Activated naive CD8-positive, alpha-beta T cell treated with anti-CD3 and anti-CD28 coated beads for 36 hours (primary cell): ENCODE measurements around the gene TJP3. TPM values are rescaled to one million over a fixed set of nuclear protein-coding genes. Genes with fewer than 3 reads are reported as not detected.
A peak's percentile ranks its signal among the peaks of the same experiment; 100 is the strongest.

ENCODE experiments used
- DNase-seq: peaks from one replicate; pipeline ENCODE4 v3.0.0; 2021
- H3K27ac Mint-ChIP-seq: one replicate; pipeline ENCODE4 v1.8.0; 2022; ENCODE audit warnings: mild to moderate bottlenecking, moderate library complexity, mixed read lengths
- H3K27me3 Mint-ChIP-seq: one replicate; pipeline ENCODE4 v1.8.0; 2022; ENCODE audit warnings: mild to moderate bottlenecking, mixed read lengths
- H3K36me3 Mint-ChIP-seq: one replicate; pipeline ENCODE4 v1.8.0; 2021; ENCODE audit warnings: mild to moderate bottlenecking, mixed read lengths
- H3K4me1 Mint-ChIP-seq: one replicate; pipeline ENCODE4 v1.8.0; 2021; ENCODE audit warnings: mixed read lengths
- H3K4me3 Mint-ChIP-seq: one replicate; pipeline ENCODE4 v1.8.0; 2022; ENCODE audit warnings: mild to moderate bottlenecking, moderate library complexity, mixed read lengths
- H3K9me3 Mint-ChIP-seq: one replicate; pipeline ENCODE4 v1.8.0; 2022; ENCODE audit warnings: mixed read lengths
- total RNA-seq, 2 experiments: library from RNA; stranded (reverse); gene quantifications; one replicate each; pipeline ENCODE4 v1.2.3, GENCODE V29; 2021

The TJP3 gene
- total RNA-seq, 2 experiments from 2014 or later: 0.24 to 0.39 TPM

DNA sequence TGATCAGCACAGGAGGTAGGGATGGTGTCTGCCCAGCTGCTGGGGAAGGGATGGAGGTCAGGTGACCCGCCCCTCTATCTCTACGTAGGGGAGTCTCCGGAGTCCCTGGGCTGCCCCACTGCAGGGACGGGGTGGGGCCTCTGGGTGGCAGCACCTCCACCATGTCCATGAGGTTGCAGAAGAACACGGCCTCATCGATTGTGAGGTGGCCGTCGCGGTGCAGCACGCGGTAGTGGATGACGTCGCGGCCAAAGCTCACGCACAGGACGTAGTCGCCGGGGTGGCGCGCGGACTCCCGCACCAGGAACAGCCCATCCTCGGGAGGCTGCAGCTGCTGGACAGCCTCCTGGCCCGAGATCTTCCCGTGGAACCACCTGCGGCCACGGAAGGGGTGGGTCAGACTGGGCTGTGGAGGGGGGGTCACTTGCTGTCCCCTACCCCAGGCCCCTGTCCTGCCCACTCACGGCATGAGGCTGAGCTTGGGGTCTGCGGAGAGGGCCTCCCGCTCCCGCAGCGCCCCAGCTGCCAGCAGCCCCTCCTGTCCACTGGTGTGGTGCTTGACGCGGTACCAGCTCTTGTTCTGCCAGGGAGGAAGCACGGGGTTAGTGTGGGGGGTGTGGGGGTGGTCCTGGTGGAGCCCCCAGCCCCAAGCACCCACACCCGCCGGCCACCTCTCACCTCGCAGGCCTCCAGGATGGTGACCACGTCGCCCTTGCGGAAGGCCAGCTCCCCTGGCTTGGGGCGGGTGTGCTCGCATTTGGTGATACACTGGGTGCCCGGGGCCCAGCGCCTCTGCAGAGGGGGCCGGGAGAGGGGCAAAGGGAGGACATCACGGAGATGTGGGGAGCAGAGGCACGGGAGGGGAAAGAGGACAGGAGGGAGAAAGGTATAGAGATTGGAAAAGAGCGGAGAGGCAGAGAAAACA lies 75.7 kb downstream of the TJP3 start:
- DNase-seq: peak; percentile 56
- Mint-ChIP-seq H3K27me3 (no peaks in the 10 kb centered on the region), H3K27ac (no peak overlapping the region), H3K4me3 (peak overlapping the region; percentile 86), H3K36me3 (peaks cover 33% of the 10 kb centered on the region), H3K9me3 (peaks cover 14% of the 10 kb centered on the region), H3K4me1 (peaks cover 5% of the 10 kb centered on the region)

DNA sequence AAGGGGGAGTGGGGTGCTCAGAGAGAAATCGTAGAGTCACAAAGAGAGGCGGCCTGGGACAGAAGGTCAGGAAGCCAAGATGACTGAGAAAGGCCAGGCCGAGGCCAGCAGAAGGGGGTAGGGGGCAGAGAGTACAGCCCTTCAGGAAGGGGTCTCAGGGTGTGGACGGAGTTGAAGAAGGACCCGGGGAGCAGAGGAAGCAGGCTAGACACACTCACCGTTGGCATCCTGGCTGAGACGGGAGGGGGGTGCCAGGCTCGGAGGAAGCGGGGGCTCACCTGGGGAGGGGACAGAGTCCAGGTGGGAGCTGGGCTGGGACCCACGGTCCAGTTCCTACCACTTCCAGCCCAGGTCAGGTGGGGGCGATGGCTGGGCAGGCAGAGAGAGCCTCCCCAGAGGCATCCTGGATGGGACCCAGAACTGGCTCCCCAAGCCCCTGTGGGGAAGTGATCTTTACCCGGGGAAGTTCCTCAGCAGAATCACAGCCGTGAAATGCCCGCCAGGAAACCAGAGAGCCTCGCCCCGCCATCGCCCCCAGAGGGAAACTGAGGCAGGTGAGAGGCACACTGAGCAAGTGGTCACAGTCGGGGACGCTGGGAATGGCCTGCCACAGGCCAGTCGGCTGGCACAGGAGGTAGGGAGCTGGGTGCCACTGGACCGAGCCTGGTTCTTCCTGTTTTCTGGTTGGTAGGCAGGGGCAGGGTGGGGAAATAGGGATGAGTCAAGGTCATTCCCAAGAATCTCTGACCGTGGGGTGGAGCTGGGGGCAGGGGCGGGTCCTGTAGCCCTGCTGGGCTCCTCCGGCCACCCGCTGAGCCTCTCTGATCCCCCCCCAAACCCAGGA lies 76.6 kb downstream of the TJP3 start:
- H3K4me1 Mint-ChIP-seq: peaks cover 8% of the 10 kb centered on the region
- no peak for DNase-seq
- peaks cover 33% of the 10 kb centered on the region for H3K36me3 Mint-ChIP-seq
- H3K27ac Mint-ChIP-seq: peak overlapping the region; percentile 70
- H3K9me3 Mint-ChIP-seq: peaks cover 14% of the 10 kb centered on the region
- H3K27me3 Mint-ChIP-seq: no peaks in the 10 kb centered on the region
- peak overlapping the region; percentile 86 for H3K4me3 Mint-ChIP-seq

DNA sequence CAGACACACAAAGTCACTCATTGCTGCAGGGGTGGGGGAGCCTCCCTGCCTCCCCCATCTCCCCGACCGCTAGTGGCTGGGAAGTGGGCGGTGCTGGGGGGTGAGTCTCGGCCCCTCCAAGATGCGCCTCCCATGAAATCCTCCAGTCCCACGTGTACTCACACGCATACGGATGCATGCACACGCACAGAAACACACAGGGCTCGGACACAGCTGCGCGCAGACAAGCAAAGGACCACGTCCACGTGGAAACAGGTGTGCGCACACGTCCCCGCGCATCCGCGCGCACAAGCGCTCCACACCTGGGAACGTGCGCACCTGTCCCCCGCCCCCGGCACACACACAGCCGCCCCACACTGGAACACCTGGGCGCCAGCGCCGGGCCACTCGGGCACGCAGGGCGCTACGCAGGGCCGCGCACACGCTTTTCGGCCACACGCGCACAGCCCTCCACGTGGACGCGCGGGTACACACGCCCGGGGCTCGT lies 77.3 kb downstream of the TJP3 start:
- peaks cover 16% of the 10 kb centered on the region for H3K9me3 Mint-ChIP-seq
- H3K27me3 Mint-ChIP-seq: no peaks in the 10 kb centered on the region
- H3K27ac Mint-ChIP-seq: peak overlapping the region; percentile 25
- H3K4me1 Mint-ChIP-seq: peaks cover 8% of the 10 kb centered on the region
- H3K36me3 Mint-ChIP-seq: peaks cover 33% of the 10 kb centered on the region
- DNase-seq: peak; percentile 45
- peak overlapping the region; percentile 86 for H3K4me3 Mint-ChIP-seq

DNA sequence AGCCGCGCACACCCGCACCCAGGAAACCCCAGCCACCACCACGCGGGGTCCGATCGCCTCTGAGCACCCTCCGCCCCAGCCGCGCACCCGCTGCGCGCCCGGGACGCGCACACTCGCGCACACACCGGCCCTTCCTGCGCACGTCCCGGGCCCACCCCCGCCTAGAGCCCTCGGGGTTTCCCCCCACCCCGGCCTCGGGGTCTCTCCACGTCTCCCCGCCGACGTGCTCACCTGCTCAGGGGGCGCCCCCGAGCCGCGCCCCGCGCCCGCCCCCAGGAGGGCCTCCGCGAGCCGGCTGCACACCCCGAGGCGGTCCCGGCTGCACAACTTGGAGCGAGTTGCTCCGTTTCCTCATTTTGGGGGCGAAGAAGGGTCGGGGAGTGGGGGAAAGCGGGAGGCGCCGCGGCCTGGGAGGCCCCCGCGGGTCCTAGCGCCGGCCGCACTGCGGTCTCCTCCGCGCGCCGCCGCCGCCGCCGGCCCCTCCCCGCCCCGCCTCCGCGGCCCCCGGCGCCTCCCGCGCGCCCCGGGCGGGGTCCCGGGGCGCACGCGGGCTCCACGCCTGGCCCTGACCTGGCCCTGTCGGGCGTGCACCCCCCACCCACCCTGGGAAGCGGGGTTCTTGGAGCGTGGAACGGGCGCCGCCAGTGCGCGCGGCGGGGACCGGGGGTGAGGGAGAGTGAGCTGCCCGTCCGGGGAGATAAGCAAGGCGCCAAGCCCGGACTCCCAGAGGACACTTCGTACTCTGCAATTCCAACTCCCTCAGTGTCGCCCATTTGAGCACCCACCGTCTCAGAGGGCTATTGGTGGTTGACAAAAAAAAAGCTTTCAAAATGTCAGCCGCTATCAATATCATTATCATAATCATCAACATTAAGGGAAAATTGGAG lies 78.0 kb downstream of the TJP3 start, which contains the start of gene MATK:
Gene MATK, minus strand, starts transcription at position 444 of the 887 bp plus-strand sequence. CDS start 1,246 bp downstream, outside the sequence.
- H3K27me3 Mint-ChIP-seq: no peaks in the 10 kb centered on the region
- H3K9me3 Mint-ChIP-seq: peaks cover 14% of the 10 kb centered on the region
- peak; percentile 54 for DNase-seq
- peaks cover 29% of the 10 kb centered on the region for H3K36me3 Mint-ChIP-seq
- H3K27ac Mint-ChIP-seq: peak within 1 kb of the TSS; percentile 25
- peaks cover 8% of the 10 kb centered on the region for H3K4me1 Mint-ChIP-seq
- H3K4me3 Mint-ChIP-seq: peak within 1 kb of the TSS; percentile 86

DNA sequence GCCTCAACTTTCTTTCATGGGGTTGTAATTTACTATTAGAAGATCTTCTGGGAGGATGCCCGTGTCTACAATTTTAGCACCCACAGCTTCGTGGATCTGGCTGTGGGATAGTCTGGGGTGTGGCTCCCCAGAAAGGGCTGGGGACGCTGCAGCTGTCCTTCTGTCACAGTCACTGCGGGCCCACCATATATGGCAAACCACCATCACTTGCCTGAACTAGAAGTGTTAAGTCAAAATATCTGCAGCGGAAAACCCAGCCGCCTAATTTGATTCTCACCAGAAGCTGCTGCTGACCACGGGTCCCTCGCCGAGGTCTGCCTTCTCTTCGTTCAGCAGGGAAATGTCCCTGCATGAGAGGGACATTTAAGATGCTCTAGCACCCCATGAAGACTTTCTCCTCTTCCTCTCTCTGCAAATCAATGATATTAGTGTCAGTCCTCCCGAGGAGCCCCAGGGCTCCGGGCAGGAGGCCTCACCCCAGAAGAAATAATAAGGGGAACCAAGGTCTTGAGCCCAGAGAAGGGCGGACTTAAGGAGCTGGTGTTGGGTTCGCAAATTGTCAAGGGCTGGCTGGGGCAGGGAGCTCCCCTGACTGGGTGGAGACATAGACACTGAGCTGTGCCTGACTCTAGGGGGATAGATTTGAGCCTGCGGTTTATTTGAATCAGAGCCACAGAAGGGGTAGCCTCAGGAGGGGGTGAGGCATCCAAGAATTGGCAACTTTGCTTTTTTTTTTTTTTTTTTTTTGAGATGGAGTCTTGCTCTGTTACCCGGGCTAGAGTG lies 81.0 kb downstream of the TJP3 start:
- Mint-ChIP-seq H3K36me3 (peaks cover 6% of the 10 kb centered on the region), H3K4me3 (no peak overlapping the region), H3K27ac (no peak overlapping the region), H3K27me3 (no peaks in the 10 kb centered on the region), H3K4me1 (peaks cover 11% of the 10 kb centered on the region), H3K9me3 (peaks cover 3% of the 10 kb centered on the region)
- DNase-seq: no peak

DNA sequence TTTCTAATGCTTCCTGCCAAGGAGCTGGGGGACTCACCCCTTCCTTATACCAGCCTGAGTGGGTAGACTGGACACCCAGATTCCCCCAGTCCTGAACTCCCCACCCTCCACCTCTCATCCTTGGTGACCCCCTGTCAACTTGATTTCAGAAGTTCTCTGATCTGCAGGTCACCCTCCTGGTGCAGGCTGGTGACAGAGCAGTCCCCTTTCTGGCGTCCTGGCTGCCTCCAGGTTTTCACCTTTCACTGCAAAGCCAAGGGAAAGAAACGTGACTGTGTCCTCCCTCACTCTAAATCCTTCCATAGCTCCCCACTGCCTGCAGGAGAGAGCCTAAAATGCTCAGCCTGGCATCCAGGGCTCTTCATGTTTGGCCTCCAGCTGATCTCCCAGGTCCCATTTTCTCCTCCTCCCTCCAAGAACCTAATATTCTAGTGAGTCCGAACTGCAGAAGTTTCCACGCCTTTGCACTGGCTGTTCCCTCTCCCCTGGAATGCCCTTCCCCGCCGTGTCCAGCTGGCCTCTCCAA lies 82.1 kb downstream of the TJP3 start:
- Mint-ChIP-seq H3K36me3 (no peaks in the 10 kb centered on the region), H3K27me3 (no peaks in the 10 kb centered on the region), H3K4me3 (no peak overlapping the region), H3K4me1 (peaks cover 7% of the 10 kb centered on the region), H3K9me3 (peaks cover 3% of the 10 kb centered on the region), H3K27ac (no peak overlapping the region)
- DNase-seq: no peak

DNA sequence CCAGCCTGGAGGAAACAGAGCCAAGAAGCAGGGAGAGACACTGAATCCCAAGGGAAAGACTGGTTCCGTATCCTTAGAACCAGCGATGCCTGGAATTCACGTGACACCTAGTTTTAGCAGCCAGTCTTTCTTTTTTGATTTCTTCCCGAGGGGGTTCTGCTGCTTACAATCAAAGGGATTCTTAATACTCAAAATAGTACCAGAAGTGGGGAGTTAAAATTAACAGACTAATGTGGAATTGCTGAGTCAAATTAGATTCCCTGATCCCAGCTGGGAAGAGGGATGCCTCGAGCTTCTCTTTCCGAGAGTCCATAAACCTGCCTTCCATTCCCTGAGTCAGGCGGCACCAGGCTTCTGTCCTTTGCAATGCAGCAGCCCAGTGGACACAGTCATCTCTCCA lies 82.8 kb downstream of the TJP3 start:
- H3K36me3 Mint-ChIP-seq: no peaks in the 10 kb centered on the region

DNA sequence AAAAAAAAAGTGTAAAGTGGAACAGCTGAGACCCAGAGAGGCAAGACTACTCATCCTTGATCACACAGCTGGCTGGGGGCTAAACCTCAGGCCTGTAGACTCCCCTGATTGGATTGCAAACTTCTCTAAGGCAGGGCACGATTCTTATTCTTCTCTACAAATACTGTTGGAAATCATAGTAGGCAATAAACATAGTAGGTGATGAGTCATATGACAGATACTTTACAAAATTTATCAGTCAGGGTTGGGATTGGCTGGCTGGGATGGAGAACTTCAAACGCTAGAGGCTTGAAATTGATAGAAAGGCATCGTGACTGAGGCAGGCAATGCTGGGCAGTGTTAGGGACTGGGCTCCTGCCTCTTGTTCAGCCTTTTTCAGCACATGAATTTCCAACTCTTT lies 83.9 kb downstream of the TJP3 start:
- Mint-ChIP-seq H3K4me3 (no peak overlapping the region), H3K9me3 (peaks cover 8% of the 10 kb centered on the region), H3K4me1 (peaks cover 7% of the 10 kb centered on the region), H3K27me3 (no peaks in the 10 kb centered on the region), H3K27ac (no peak overlapping the region), H3K36me3 (peaks cover 5% of the 10 kb centered on the region)
- no peak for DNase-seq

More for the DNA sequence above, 82.8 kb downstream of the TJP3 start:
- Mint-ChIP-seq H3K4me3 (no peak overlapping the region), H3K9me3 (peaks cover 3% of the 10 kb centered on the region), H3K4me1 (peaks cover 7% of the 10 kb centered on the region), H3K27me3 (no peaks in the 10 kb centered on the region), H3K27ac (no peak overlapping the region)
- no peak for DNase-seq

DNA sequence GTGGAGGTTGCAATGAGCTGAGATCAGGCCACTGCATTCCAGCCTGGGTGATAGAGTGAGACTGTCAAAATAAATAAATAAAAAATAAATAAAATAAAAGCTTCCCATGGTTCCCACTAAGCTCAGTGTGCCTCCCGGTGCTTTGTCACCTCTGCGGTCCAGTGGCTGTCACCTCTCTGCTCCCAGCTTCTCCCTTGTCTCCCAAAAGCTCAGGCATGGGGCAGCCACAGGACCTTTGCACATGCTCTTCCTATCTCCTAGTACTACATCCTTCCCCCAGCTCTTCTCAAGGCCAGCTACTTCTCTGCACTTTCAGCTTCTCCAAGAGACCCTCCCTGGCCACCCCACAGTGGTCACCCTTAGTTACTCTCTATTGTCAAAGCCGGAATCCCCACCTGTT lies 85.6 kb downstream of the TJP3 start:
- H3K36me3 Mint-ChIP-seq: peaks cover 5% of the 10 kb centered on the region
- H3K4me3 Mint-ChIP-seq: no peak overlapping the region
- no peak for DNase-seq
- H3K27ac Mint-ChIP-seq: no peak overlapping the region
- no peaks in the 10 kb centered on the region for H3K27me3 Mint-ChIP-seq
- peaks cover 10% of the 10 kb centered on the region for H3K9me3 Mint-ChIP-seq
- peaks cover 11% of the 10 kb centered on the region for H3K4me1 Mint-ChIP-seq

DNA sequence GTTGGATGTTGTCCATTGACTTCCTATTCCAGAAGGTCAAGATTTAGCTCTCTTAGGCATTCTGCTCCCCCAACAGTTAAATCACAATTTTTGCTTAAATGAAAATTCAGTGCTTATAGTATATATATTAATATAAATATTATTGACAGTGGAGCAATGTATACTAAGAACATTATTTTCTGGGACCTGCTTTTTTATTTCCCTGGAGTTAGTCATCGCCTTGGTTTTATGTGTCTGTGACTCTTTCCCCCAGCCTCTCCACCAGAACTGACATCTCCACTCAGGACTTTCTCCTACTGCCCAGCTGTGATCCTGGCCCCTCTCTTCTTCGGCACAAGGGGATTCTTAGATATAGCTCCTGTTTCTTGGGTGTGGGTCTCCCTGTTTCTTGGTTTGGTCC lies 88.2 kb downstream of the TJP3 start:
- no peak overlapping the region for H3K4me3 Mint-ChIP-seq
- H3K9me3 Mint-ChIP-seq: peaks cover 7% of the 10 kb centered on the region
- peaks cover 5% of the 10 kb centered on the region for H3K36me3 Mint-ChIP-seq
- no peak overlapping the region for H3K27ac Mint-ChIP-seq
- no peak for DNase-seq
- no peaks in the 10 kb centered on the region for H3K27me3 Mint-ChIP-seq
- H3K4me1 Mint-ChIP-seq: peaks cover 17% of the 10 kb centered on the region

DNA sequence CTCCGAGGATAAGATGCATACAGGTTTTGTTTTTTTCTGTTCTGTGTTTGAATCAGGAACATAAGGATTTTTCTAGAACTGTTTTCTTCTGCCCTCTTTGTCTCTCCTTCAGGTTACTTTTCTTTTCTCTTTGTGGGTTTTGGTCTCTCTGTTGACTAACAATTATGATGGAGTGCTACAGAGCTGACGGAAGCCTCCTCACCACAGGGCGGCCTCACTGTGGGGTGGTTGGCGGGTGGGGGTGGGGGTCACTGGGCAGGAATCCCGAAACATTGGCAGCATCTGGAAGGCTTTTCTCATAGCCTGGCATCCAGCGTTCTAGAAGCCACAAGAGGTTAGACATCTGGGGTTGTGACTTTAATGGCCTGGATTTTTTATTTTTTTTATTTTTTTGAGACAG lies 90.0 kb downstream of the TJP3 start:
- no peak for DNase-seq
- Mint-ChIP-seq H3K4me3 (no peak overlapping the region), H3K36me3 (peaks cover 5% of the 10 kb centered on the region), H3K27me3 (no peaks in the 10 kb centered on the region), H3K4me1 (peaks cover 15% of the 10 kb centered on the region), H3K9me3 (peaks cover 7% of the 10 kb centered on the region), H3K27ac (peak overlapping the region; percentile 1)
